HG03460 (cell line): ENCODE data around the gene SLN.
"Not testable (repeated sequence)": the region's sequence is repeated elsewhere in the genome, so short reads cannot be mapped to it uniquely, and the experiment has no call there.

ENCODE experiments used
- ATAC-seq: cut with Tn5 transposase; IDR thresholded peaks from one replicate; pipeline ENCODE4 v1.9.1; 2021; ENCODE audit not compliant: unreplicated experiment

SLN gene

DNA sequence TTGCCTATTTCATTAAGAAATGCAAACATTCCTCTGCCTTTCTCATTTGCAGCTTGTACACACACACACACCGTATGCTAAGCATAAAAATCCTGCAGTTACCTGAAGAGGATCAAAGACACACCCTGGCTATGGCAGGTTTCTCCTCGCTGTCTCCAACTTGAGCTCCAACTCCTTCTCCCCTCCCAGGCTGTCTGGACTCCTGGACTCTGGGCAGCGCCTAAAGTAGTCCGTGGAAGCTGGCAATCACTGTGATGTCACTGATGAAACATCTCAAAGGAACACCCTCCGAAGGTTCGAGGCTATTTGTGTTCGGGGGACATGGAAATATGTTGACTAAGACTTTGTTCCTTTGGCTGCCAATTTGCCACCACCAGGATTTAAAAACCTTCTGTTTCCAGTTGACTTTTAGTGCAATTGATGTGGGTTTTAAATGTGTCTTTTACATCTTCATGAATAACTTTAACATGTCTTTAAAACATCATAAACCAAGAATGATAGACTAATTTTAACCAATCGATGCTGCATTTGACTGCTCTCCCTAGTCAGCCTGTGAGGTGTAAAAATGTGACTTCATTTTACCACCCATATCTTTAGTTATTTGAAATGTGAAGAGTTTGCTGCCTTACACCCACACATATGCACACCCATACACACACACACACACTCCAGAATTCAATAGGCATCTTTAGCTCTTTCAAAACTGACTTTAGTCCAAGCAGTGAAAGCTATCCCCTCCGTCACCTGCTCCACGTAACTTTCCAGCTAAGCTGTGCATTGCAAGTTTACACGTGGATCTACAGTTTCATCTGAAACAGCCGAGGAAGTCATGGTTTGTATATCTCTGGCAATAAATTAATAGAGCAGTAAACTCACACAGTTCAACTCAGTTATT is at the start of gene SLN:
TSS of gene SLN (minus strand) at position 196 of the 895 bp plus-strand sequence.
- ATAC-seq = no peak

DNA sequence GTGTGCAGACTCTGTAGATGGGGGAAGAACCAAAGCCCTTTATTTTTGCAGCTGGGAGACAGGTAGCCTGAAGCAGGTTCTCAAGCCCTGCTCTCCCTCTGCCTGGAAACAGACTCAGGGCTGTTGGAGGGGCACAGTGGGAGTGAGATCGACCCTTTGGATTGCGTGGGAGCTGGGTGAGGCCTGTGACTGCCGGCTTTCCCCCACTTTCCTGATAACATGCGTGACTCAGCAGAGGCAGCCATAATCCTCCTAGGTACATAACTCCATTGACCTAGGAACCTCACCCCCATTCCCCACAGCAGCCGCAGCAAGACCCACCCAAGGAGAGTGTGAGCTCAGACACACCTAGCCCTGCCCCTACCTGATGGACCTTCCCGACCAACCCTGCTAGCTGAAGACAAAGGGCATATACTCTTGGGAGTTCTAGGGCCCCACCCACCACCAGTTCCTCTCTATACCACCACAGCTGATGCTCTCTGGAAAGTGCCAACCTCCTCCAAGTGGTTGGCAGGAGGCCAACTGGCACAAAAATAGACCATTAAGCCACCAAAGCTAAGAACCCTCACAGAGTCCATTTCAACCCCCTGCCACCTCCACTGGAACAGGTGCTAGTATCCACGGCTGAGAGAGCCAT is 47.0 kb upstream of the SLN start:
- not testable (repeated sequence) for ATAC-seq

GRCh38 chr11:107757661-107758060 is 45.8 kb upstream of the SLN start:
- ATAC-seq = no peak

DNA sequence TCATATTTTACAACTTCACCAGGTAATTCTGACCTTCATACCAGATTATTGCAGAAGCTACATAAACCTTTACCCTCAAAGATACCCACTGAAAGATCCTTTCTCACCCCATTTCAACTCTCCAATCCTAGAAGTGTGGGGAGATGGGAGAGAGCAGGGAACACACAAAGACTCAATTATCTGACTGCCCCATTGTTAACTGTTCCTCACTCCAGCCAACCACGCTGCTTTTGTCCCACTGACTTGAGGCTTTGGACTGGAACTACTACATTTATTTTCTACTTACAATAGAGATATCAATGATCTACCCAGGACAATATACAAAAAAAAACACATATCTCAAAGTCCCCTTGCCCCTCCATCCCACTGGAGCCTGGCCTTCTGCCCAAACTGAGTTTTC is 44.7 kb upstream of the SLN start:
- no peak for ATAC-seq

DNA sequence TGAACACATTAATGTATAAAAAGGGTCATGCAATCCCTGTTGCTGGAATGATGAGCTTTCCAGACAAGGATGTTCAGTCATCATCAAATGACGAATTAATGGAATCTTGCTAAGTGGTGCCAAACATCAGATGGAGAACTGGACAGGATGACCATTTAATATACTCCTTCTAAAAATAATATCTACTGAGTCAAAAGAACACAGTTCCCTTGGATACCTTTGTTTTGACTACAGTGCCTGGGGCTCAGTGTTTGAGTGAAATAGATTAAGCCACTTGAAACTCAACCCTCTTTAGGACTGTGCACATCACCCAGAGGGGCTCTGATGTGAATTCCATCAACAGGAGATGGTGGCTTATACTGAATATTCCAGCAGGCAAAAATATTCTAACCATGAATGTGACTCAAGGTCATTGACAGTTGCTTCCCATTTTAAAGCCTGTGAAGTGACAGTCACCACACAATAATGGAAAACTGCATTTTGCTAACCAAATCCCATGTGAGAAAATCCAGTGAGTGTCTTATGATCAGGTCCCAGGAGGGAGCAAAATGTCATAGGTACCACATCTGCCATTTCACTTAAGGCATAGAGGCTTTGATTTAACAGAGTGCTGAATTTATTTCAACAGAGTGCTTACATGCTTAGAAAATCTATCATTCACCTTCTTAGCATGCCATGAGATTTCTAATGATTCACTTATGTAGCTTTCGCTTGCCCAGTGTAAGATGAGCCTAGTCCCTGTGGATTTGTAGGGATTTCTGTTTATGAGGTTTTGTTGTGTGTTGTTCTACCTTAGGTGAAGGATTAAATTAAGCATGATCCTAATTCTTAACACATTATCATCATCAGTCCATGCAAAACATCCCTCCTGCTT is 41.3 kb upstream of the SLN start:
- no peak for ATAC-seq

- no peak for ATAC-seq
These were observed 40.7 kb upstream of the SLN start for GRCh38 chr11:107752508-107752907.

DNA sequence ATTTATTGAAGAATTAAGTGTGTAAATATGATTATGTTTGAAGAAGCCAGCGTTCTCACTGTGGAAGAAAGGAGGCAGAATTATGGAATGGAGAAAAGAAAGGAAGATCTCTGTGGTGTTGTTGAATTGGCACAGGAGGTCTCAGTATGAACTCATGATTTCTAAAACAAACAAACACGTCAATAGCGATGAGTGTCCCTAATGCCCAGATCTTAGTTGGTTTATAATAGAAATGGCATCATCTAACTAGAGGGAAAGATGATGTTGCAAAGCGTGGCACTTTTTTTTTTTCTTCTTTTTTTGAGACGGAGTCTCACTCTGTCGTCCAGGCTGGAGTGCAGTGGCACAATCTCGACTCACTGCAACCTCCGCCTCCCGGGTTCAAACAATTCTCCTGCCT is 39.2 kb upstream of the SLN start:
- ATAC-seq = no peak

- ATAC-seq = no peak
These were observed 38.5 kb upstream of the SLN start for GRCh38 chr11:107750313-107750712.

DNA sequence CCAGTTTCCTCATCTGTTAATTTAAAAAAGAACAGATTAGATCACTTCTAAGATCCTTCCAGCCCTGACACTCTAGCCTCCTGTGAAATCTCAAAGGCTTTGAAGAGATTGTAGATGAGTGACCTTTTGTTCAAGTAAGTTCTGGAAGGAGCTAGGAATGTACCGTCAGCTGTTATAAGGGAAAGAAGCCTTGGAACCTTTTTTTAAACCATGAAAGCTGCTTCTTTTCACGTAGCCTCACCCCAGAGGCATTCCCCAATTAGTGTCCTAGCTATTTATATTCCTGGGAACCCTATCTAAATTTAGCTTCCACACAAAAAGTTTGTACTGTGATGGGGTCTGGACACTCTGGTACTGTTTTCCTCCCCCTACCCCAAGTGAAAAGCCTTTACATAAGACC is 35.8 kb upstream of the SLN start:
- no peak for ATAC-seq

- no peak for ATAC-seq
These were observed 32.9 kb upstream of the SLN start for GRCh38 chr11:107744736-107745135.

DNA sequence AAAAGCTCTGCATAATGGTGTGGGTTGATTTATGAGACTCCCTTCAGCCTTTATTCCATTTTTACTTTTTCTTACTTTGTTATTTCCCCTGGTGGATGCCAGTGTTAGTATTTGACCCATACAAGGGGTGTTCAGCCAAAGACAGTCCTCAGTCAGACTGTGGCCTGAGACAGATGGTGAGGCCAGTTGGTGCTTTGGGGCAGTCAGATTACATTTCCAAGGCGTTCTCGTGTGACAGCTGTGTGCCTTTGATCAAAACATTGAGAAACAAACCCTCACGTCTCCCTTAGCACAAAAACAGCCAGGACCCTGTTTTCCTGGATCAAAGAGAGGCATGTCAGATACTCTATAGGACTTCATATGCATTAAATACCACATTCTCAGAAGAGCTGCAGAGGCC is 31.3 kb upstream of the SLN start:
- ATAC-seq = no peak

DNA sequence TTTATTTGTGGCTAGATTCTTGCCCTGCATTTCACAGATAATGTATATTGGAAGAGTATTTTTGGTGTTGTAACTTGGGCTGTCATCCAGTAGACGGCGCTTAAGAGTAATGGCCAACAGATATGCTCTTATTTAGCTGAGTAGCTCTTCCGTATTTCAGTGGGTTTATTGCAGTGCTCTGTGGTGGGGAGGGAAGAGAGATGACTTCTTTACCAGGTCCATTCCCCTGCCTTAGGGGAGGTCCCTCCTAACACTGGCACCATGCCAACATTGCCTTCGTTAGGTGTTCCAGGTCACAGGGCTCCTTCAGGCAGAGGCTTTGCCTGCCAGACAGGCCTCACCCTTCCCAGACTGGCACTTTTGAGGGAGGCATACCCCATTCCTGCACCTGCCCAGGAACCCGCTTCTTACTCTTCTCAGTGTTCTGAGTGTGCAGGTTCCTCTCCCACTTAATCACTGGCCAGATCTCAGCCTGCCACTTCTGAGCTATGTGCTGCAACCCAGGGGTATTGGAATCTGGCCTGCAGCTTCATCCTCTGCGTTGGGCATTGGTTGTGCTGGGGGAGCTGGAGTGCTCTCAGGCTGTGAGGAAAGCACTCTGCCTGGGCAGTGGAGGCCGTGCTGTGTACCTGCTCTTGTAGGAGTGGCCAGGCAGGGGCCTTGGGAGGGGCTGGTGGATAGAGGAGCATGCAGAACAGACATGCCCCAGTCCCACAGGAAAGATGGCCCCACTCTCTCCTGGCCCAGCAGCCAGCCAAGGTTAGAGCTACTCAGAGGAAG is 29.4 kb upstream of the SLN start:
- peak; percentile 73 for ATAC-seq

DNA sequence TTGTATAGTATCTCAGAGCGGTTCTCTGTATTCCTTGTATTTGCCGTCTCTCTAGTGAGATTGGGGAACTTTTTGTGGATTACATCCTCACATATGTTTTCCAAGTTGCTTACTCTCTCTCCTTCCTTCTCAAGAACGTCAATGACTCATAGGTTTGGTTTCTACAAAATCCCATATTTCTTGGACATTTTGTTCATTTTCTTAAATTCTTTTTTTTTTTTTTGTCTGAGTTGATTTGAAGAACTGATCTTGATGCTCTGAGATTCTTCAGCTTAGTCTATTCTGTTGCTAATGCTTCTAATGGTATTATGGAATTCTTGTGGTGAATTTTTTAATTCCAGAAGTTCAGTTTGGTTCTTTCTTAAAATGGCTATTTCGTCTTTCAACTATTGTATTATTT is 28.4 kb upstream of the SLN start:
- no peak for ATAC-seq

GRCh38 chr11:107736546-107736945 is 24.7 kb upstream of the SLN start:
- ATAC-seq = no peak

- peak; percentile 55 for ATAC-seq
These were observed 21.7 kb upstream of the SLN start for GRCh38 chr11:107733518-107733917.

- ATAC-seq = no peak
These were observed 20.8 kb upstream of the SLN start for GRCh38 chr11:107732689-107733051.

DNA sequence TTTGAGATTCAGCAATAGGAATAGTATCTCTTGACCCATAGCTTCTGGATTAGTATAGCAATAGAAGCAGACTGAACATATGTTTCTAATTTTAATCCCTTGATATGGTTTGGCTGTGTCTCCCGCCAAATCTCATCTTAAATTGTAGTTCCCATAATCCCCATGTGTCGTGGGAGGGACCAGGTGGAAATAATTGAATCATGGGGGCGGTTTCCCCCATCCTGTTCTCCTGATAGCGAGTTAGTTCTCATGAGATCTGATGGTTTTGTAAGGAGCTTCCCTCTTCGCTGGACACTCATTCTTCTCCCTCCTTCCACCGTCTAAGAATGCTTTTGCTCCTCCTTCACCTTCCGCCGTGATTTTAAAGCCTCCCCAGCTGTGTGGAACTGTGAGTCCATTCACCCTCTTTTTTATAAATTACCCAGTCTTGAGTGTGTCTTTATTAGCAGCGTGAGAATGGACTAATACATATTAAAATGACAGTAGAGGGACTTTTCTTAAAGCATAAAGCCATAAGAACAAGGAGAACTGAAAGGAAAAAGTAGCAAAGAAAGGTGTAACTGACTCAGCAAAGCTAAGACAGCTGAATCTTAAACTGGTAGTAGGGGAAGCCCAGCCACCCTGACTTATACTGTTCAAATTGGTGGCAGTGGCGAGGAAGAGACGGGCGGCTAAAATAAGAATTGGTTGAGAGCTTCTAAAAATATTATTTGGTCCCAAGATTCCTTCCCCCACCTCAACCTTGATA is 20.3 kb upstream of the SLN start:
- ATAC-seq = peak; percentile 61

GRCh38 chr11:107722662-107723061 is 10.8 kb upstream of the SLN start:
- ATAC-seq = no peak

- ATAC-seq = no peak
These were observed 9.4 kb upstream of the SLN start for GRCh38 chr11:107721207-107721606.

- no peak for ATAC-seq
These were observed 8.5 kb upstream of the SLN start for GRCh38 chr11:107720303-107720774.
